ENCODE data around the gene DOLPP1.

DOLPP1 gene

DNA sequence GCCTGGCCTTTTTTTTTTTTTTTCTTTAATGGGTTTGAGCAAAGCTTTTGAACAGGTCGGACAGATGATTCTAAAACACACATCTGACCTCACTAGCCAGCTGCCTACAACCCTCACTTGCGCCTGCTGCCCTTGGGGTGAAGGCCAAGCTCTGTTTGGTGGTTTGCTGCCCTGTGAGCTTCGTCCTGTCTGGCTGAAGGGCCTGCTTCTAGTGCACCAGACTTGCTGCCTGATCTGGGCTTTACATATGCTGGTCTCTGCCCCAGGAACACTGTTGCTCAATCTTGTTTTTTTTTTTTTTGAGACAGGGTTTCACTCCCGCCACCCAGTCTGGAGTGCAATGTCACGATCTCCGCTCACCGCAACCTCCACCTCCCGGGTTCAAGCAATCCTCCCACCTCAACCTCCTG is 16.4 kb upstream of the DOLPP1 start:
- no peak for DNase-seq

DNA sequence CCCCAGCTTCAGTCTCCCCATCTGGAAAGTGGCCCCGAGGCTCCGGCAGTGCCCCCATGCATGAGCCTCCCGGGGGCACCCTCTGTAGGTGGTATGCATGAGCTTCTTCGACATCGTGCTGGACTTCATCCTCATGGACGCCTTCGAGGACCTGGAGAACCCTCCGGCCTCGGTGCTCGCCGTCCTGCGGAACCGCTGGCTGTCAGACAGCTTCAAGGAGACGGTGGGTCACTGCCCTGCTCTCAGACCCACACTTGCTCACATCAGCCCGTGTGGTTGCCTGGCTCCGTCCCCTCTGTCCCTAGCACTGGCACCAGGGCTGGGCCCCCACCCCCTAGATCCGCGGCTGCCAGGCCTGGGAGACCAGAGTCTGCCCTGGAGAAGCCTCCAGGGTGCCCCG is 12.8 kb upstream of the DOLPP1 start:
- no peak for DNase-seq

DNA sequence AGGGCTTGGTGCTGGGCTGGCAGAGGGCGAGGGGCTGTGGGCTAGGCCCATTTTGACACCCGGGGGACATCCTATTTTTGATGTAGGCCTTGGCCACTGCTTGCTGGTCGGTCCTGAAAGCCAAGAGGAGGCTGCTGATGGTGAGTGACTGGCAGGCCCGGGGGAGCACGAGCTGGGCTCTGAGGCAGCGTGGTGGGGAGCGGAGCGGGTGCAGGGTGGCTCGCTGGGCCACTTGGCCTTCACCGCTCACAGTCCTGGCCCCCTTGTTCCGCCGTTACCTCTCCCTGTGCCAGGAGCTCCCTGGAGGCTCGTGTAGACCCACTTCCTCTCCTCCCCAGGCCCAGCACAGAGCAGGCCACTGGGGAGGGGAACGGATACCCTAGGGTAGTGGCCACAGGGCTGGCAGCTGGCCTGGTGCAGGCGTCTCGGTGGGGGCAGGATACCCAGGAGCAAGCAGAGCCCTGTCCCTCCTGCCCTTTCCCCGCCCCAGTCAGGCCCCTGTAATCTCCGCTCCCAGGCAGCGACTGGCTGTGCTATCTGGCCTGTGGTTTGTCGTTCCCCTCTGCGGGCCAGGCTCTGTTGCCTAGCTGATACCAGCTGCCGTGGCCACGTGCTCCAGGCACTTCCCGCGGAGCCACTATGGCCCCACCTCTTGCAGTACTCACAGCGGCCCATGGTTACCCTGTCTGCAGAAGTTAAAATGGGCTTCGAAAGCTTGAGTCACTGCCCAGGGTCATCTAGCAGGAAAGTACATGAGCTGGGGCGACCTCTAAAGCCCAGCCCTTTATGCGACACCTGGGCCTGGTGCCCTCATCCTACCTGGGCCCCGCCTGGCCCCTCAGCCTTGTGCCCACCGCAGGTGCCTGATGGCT is 11.7 kb upstream of the DOLPP1 start:
- peak in 10 of 14 donors; percentile 4 to 64 (median 40) for DNase-seq

DNA sequence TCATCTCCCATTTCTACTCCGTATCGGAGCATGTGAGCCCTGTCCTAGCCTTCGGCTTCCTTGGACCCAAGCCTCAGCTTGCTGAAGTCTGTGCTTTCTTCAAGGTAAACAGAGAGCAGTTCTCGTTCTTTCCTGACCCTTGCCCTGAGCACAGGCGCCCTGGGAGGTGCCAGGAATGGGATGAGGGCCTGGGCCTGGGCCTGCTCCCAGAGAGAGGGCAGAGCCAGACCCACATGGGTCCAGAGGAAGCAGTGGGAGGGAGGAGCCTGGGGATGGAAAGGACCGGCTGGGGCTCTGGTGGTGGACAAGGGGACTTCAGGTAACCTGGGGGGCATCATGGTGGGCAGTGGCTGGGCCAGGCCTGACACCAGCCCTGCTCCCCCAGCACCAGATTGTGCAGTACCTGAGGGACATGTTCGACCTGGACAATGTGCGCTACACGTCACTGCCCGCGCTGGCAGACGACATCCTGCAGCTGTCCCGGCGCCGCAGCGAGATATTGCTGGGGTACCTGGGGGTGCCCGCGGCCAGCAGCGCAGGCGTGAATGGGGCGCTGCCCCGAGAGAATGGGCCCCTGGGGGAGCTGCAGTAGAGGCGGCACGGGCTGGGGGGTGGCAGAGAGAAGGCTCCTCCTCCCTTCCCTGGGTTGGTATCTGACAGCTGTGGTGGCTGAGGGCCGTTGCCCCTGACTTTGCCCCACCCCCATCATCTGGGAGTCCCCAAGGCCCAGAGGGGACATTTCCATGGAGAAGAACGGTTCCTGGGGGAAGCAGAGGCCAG is 10.9 kb upstream of the DOLPP1 start:
- DNase-seq = peak in 1 of 14 donors; percentile 23

DNA sequence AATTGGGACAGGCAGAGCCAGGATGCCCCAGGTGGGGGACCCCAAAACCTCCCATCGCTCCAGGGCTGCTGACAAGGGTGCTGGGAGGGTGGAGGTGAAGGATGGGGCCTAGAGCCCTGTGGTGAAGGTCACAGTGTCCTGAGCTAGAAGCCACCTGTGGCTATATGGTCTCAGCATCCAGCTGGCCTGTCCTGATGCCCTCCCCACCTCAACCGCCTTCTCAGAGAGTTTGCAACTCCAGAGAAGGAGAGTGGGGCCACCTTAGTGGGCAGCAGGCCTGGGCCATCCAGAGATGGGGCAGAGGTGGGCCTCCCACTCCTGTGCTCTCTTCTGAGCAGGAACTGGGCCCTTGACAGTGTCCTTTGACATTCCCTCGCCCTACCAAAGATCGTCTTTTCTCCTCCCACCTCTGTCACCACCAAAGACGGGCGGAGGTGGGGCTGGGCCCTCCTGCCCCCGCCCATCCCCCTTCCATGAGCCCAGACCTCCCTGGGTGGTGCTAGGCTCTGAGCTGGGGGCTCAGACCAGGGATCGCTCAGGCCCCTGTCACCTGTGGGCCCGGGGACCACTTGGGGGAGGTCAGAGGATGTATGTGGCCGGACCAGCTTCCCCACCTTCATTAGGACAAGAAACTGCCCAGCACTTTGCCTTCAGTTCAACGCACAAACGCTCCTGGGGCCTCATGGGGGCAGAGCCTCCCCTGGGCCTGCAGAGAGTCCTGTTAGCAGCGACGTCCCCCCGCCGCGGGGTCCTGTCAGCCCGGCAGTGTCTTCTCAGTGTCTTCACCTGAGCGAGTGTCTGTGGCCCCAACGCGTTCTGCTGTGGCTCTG is 10.0 kb upstream of the DOLPP1 start:
- no peak for DNase-seq

DNA sequence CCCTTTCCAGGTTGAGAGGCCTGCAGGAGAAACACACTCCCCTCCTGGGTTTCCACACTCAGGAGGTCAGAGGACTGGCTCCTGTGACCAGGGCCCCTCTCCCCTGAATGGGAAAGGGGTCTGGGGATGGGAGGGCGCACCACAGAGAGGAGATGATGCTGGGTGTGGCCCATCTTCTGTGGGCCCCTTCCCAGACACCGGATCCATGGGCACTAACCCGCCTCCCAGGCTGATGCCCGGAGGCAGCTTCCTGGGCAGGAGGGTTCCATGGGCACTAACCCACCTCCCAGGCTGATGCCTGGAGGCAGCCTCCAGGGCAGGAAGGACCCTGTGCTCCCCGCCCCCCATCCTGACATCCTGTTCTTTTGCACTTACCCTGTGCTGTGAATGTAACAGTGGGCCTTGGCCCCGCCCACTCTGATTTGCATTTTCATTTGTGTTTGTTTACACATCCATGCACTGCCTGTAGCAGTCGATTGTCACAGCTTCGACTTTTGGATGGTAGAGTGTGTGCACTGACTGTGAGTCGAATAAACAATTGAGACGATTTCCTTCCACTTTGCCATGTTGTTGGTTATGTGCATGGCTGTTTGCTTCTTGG is 9.3 kb upstream of the DOLPP1 start:
- DNase-seq = peak in 1 of 14 donors; percentile 7

DNA sequence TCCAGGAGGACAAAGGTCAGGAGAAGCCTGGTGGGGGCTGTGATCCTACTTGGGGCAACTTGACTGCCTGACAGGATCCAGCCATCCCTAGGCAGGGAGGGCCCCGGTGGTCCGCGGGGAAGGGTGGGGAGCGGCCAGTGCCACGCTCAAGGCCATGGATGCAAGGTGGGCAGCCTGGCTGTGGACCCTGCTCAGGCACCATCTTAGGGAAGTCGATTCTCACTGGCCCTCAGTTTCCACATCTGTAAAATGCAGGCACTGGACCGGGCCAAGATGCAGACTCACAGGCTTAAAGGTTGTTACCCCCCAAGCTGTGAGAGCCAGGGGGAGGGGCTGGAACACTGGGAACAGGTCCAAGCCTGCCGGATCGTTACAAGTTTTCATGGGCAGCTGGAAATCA is 8.7 kb upstream of the DOLPP1 start:
- DNase-seq = no peak

DNA sequence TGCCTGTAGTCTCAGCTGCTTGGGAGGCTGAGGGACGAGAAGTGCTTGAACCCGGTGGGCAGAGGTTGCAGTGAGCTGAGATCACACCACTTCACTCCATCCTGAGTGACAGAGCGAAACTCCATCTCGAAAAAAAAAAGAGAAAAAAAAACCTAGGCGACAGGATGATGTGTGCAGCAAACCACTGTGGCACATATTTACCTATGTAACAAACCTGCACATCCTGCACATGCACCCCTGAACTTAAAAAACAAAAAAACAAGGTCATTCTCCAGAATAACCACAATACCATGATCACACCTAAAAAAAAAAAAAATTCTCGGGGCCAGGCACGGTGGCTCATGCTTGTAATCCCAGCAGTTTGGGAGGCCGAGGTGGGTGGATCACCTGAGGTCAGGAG is 7.5 kb upstream of the DOLPP1 start:
- DNase-seq = no peak

DNA sequence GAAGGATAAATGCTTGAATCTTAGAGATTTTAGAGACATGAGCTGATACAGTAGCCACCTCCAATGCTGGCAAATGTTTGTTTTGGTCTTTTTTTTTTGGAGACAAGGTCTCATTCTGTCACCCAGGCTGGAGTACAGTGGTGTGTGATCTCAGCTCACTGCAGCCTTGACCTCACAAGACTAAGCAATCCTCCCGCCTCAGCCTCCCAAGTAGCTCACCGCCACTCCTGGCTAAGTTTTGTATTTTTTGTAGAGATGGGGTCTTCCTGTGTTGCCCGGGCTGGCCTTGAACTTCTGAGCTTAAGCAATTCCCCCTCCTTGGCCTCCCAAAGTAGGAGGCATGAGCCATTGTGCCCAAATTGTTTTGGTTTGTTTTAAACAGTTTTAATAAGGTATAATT is 6.8 kb upstream of the DOLPP1 start:
- no peak for DNase-seq

DNA sequence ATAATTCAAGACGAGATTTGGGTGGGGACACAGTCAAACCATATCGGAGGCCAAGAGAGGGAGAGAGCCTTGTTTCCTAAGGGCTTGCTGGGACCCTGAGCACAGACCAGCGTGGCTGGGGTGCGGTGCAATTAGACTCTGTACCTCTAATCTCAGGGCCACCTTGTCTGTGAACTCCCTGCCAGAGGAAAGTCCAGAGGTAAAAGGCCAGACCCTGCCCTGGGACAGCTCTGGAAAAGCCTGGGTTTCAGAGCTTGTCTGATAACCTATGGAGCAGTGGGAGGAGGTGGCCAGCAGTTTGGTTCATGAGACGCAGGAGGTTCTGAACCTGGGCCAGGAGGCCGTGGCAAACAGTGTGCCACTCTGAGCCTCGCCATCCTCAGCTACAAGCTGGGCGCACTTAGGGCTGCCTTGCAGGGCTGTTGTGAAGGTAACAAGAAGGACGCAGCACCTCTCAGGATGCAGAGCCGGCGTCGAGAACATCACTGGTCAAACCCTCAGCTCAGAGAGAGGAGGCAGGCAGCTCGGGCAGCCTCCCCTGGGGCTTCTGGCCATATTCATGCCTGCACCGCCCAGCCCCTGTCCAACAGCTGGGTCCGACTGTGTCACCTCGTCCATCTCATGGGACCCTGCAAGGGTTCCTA is 4.8 kb upstream of the DOLPP1 start:
- no peak for DNase-seq

DNA sequence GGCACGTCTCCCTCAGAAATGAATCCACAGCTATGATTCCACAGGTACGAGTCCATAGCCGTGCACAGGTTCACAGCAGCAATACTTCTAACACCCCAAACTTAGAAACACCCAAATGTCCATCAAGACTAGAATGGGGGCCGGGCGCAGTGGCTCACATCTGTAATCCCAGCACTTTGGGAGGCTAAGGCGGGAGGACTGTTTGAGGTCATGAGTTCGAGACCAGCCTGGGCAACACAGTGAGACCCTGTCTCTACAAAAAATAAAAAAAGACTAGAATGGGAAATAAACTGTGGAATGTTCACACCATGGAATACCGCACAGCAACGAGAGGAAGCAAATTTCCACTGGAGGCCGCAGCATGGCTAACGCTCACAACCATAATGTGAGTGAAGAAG is 4.3 kb upstream of the DOLPP1 start:
- no peak for DNase-seq

DNA sequence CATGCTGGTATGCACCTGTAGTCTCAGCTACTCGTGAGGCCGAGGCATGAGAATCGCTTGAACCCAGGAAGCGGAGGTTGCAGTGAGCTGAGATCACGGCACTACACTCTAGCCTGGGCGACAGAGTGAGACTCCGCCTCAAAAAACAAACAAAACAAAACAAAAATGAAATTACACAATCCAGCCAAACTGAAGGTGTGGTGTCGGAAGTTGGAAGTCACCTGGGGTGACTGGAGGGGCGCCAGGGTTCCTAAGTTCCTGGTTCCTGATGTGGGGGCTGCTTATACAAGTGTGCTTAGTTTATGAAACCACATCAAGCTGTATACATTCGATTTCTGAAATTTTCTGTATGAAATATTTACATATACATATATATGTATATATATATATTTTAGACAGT is 3.7 kb upstream of the DOLPP1 start:
- DNase-seq = no peak

DNA sequence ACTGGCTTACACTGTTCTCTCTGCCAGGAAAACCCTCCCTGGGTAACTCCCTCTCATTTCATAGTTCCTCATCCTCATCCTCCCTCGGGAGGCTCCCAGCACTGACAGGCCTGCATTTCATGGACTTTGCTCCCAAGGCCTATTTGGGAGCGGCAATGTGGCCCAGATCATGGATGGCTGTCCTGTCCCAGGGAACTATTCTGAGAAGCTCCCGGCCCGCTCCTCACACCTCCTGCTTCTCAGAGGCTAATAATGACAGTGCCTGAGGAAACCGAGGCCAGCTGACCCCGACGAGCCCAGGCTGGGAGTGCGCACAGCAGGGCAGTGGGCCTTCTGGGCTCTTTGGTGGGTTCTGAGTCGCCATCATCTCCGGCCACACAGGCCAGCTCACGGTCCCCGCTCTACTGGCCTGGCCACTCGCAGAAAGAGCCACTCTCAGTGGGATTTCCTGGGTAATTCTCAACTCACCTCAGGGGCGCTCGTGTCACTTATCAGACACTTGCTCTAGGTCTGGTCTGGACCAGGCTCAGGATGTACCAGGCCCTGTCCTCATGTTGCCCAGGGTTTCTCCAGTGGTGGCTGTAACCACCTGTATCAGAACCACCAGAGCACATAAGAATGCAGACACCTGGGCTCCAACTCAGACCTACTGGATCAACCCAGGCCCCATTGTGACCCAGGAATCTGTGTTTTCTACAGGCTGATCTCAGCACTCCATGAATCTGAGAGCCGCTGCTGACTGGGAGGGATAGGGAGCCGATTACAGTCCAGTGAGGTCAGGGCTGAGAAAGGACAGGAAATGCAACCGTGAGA is 2.0 kb upstream of the DOLPP1 start:
- DNase-seq = no peak

DNA sequence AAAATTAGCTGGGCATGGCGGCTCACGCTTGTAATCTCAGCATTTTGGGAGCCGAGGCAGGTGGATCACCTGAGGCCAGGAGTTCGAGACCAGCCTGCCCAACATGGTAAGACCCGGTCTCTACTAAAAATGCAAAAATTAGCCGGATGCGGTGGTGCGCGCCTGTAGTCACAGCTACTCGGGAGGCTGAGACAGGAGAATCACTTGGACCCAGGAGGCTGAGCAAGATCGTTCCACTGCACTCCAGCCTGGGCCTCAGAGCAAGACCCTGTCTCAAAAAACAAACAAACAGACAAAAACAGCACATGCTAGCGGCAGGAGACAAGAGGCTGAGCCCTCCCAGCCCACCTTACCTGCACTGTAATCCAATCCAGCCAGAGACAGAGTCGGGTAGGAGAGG is 1.1 kb upstream of the DOLPP1 start:
- no peak for DNase-seq

DNA sequence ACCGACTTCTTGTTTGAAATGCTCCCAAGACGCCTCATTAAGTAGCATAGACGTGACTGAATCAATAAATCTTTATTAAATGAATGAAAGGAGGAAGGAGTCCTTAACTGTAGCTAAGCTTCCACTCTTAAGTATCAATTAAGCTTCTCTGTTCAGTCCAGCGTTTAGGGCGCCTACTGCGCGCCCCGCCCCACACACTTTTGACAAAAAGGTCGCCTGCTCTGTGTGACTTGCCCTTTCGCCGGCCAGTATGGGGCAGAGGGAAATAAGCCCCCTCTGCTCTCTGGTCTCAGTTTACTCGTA is 662 bp upstream of the DOLPP1 start:
- DNase-seq = no peak

DNA sequence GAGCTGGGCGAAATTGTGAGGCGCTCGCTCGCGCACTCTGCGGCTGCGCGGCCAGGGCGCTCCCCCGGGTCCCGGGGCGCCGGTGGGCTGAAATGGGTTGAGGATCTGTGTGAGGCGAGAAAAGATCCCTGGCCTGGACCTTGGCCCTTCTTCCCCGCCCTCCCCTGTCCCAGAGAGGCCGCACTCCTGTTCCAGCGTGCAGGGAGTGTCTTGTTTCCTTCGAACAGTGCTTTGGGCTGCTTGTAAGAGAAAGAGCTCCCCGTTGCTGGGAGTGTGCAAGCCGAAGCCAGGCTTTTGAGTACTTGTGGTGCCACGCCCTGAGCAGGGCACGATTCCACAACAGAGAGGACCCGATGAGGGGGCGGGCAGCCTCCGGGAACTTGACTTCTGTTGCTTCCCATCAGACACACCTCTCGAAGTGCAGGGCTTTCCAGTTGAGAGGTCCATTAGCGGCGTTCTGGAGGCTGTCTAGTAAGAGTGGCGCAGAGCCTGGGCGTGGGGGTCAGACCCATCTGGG is 535 bp downstream of the DOLPP1 start:
- DNase-seq = no peak

DNA sequence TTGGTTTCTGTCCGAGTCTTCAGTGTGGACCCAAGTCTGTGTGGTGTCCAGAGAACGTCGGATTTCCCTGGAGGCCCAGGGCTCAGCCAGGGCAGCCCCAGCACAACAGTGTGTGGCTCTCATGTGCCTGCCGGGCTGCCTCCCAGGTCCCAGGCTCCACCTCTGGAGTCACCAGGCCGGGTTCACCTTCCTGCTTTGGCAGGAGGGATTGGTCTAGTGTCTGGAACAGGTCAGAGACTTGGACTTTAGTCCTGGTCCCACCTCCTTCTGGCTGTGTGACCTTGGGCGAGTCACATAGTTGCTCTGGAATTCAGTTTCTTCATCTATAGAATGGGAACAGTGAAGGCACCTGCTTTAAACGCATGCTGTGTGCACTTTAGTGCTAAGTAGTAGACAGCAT is 3.2 kb downstream of the DOLPP1 start:
- DNase-seq = no peak

DNA sequence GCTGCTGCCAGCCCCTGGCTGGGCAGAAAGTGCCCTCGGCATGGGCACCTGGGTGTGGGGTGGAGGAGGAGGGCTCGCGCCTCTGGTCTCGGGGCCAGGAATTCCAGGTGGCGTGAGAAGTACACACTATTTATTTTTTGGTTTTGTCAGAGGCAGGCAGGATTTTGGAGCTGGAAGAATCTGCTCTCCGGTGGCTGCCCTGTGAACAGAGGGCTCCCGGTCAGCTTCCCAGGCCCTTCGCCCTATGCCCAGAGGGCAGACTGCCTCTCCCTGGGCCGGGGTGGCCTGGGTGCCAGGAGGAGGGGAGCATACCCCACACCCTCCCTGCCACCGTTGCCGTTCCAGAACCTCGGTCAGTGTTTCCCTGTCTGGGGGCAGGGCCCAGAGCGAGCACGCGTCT is 8.3 kb downstream of the DOLPP1 start:
- DNase-seq = no peak

DNA sequence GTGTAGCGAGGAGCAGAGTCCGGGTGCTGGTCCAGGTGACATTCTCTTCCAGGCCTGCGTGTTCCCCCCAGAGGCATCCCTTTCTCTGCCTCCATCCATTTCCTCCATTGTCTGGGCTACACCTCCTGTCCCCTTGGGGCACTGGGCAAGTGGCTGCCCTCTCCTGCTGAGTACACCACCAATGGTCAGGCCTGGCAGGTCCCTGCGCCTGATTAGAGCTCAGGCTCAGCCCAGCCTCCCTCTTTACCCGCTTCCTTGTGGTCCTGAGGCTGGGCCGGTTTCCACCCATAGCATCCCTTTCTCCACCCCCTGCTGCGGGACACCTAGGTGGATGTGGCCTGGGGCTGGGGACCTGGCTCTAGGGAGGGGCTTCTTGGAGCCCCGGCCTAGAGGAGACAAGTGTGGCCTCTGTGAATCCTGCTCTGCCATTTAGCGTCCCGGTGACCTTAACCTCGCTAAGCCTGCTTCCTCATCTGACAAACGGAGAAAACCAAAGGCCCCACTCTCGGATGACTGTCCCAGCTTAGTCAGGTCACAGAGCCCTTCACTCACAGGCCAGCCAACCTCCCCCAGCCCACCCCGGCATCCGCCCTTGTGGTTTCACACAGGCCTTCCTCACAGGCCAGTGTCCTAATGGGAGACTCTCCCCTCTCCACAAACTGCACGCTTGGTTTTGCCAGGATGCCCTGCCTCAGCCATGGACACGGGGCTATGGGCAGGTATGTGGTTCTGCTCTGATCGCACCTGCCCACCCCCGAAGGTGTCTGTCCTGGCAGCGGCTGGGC is 12.9 kb downstream of the DOLPP1 start:
- DNase-seq = no peak
